ENCODE measurements around the gene PIK3AP1. TPM values are rescaled to one million over a fixed set of nuclear protein-coding genes. Genes with fewer than 3 reads are reported as not detected.
"Not testable (repeated sequence)": the region's sequence is repeated elsewhere in the genome, so short reads cannot be mapped to it uniquely, and the experiment has no call there.

Gene PIK3AP1
- total RNA-seq, 2 donors from 2014 or later: 1.3 to 5.2 TPM

- no peak overlapping the region for H3K4me3 Mint-ChIP-seq
- H3K4me3 ChIP-seq (ENCODE audit: low read length): no peak overlapping the region
- no peaks in the 10 kb centered on the region for H3K9me3 Mint-ChIP-seq
- peaks cover 92% of the 10 kb centered on the region for H3K36me3 ChIP-seq (ENCODE audit: control insufficient read depth, insufficient read depth, low read length)
- H3K4me1 Mint-ChIP-seq: no peaks in the 10 kb centered on the region
- peaks cover 54% of the 10 kb centered on the region for H3K36me3 Mint-ChIP-seq (ENCODE audit: low read depth)
- no peaks in the 10 kb centered on the region for H3K9me3 ChIP-seq (ENCODE audit: control insufficient read depth, low read length)
- no peaks in the 10 kb centered on the region for H3K4me1 ChIP-seq (ENCODE audit: control insufficient read depth, insufficient read depth, low read length)
- DNase-seq: no peak
- H3K27ac ChIP-seq (ENCODE audit: low read depth, low read length): no peak overlapping the region
- H3K27me3 Mint-ChIP-seq (ENCODE audit: insufficient read depth): no peaks in the 10 kb centered on the region
- TF ChIP-seq CTCF (conservative IDR thresholded peaks at IDR 0.05): no peak
- no peaks in the 10 kb centered on the region for H3K27me3 ChIP-seq (ENCODE audit: control insufficient read depth, insufficient read depth, low read length, poor library complexity, severe bottlenecking)
- H3K9ac ChIP-seq (ENCODE audit: extremely low read depth, low read length, poor library complexity, severe bottlenecking): no peak overlapping the region
- 92 to 96% methylated on average over 2 to 5 of the region's 5 CpGs for WGBS, 2 experiments (ENCODE audit: insufficient coverage in 1 of 2, insufficient read length in 1 of 2)
- peak overlapping the region; percentile 70 for H3K27ac Mint-ChIP-seq
These were observed 171.7 kb downstream of the PIK3AP1 start for GRCh38 chr10:96548589-96548988.

- H3K36me3 ChIP-seq (ENCODE audit: control insufficient read depth, insufficient read depth, low read length): peaks cover 85% of the 10 kb centered on the region
- not testable (repeated sequence) for H3K9me3 ChIP-seq (ENCODE audit: control insufficient read depth, low read length); DNase-seq; H3K4me1 Mint-ChIP-seq; H3K27ac ChIP-seq (ENCODE audit: low read depth, low read length); H3K4me3 Mint-ChIP-seq; H3K27me3 ChIP-seq (ENCODE audit: control insufficient read depth, insufficient read depth, low read length, poor library complexity, severe bottlenecking); H3K4me1 ChIP-seq (ENCODE audit: control insufficient read depth, insufficient read depth, low read length); H3K27me3 Mint-ChIP-seq (ENCODE audit: insufficient read depth); H3K9ac ChIP-seq (ENCODE audit: extremely low read depth, low read length, poor library complexity, severe bottlenecking); H3K9me3 Mint-ChIP-seq; H3K4me3 ChIP-seq (ENCODE audit: low read length)
- H3K36me3 Mint-ChIP-seq (ENCODE audit: low read depth): peaks cover 65% of the 10 kb centered on the region
- peak overlapping the region; percentile 53 for H3K27ac Mint-ChIP-seq
- 97 to 98% methylated on average over 6 to 10 of the region's 10 CpGs for WGBS, 2 experiments (ENCODE audit: insufficient coverage in 1 of 2, insufficient read length in 1 of 2)
These were observed 174.8 kb downstream of the PIK3AP1 start for GRCh38 chr10:96545558-96545957.

Other genes with a start within 250 kb of the PIK3AP1 start
- gene TLL2, start 206.6 kb downstream of the PIK3AP1 start, total RNA-seq: under 1 TPM; 0.11 to 0.18 TPM
- 100 to 1,000 TPM; 134 to 137 TPM for gene TM9SF3, start 133.5 kb downstream of the PIK3AP1 start, total RNA-seq
- gene LCOR, start 111.8 kb upstream of the PIK3AP1 start, total RNA-seq: 10 to 100 TPM; 36.9 to 43.3 TPM

All from endodermal cell (in vitro differentiated cells).